HG02678 (cell line): ENCODE results near the gene DZIP1.
"Not testable (repeated sequence)": the region's sequence is repeated elsewhere in the genome, so short reads cannot be mapped to it uniquely, and the experiment has no call there.

Experiments used
- ATAC-seq: cut with Tn5 transposase; IDR thresholded peaks from one replicate; pipeline ENCODE4 v1.9.1; 2021; ENCODE audit warnings: mild to moderate bottlenecking, moderate library complexity; ENCODE audit not compliant: unreplicated experiment

Gene DZIP1

DNA sequence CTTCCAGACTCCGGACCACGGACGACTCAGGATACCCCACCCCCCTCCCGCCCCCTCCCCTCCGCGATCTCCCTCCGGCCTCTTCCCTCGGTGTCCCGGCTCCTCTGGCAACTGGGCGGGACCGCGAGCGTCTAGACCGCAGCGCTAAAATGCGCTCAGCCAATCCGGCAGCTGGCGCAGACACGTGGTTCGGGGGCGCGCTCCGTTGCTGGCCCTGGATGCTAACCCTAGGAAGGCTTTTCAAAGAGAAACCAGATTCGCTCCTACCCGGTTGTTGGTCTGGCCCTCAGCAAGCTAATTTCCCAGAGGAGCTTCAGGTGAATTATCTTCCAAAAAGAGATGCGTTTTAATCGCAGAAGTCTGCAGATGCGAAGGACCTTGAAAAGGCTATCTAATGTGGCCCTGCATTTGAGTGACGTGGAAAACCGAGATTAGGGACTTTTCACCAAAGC lies at the start of gene DZIP1:
DZIP1 (minus strand) TSS at position 106 of the 452 bp plus-strand sequence. CDS start 2,677 bp downstream, outside the sequence.
- peak; percentile 71 for ATAC-seq

GRCh38 chr13:95690986-95691385 lies 46.5 kb upstream of the DZIP1 start:
- not testable (repeated sequence) for ATAC-seq

DNA sequence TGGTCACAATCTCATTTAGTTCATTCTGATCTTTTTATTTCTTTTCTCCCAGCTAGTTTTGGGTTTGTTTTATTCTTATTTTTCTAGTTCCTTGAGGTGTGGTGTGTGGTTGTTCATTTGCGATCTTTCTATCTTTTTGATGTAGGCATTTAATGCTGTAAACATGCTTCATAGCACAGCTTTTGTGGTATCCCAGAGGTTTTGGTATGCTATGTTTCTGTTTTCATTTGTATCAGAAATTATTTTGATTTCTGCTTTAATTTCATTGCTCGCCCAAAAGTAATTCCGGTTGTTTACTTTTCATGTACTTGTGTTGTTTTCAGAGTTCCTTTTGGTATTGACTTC lies 45.0 kb upstream of the DZIP1 start:
- ATAC-seq: no peak

DNA sequence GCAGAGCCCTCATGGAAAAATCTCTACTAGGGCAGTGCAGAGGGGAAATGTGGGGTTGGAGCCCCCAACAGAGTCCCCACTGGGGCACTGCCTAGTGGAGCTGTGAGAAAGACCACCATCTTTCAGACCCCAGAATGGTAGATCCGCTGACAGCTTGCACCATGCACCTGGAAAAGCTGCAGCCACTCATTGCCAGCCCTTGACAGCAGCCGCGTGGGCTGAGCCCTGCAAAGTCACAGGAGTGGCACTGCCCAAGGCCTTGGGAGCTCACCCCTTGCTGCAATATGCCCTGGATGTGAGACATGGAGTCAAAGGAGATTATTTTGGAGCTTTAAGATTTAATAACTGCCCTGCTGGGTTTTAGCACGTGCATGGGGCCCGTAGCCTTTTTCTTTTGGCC lies 40.5 kb upstream of the DZIP1 start:
- ATAC-seq: not testable (repeated sequence)

GRCh38 chr13:95684418-95684817 lies 39.9 kb upstream of the DZIP1 start:
- no peak for ATAC-seq

- no peak for ATAC-seq
Measured at GRCh38 chr13:95679722-95680121, 35.2 kb upstream of the DZIP1 start.

- ATAC-seq: no peak
Measured at GRCh38 chr13:95678967-95679366, 34.5 kb upstream of the DZIP1 start.

GRCh38 chr13:95677564-95678266 lies 33.2 kb upstream of the DZIP1 start:
- ATAC-seq: no peak

- peak; percentile 94 for ATAC-seq
Measured at GRCh38 chr13:95676762-95677563, 32.5 kb upstream of the DZIP1 start, which contains the start of gene DNAJC3. Gene DNAJC3, plus strand, starts transcription at chr13:95677139. Its CDS starts 117 bp downstream, at chr13:95677256.

GRCh38 chr13:95676105-95676761 lies 31.7 kb upstream of the DZIP1 start:
- ATAC-seq: peak; percentile 12

GRCh38 chr13:95671597-95671996 lies 27.1 kb upstream of the DZIP1 start:
- ATAC-seq: no peak

DNA sequence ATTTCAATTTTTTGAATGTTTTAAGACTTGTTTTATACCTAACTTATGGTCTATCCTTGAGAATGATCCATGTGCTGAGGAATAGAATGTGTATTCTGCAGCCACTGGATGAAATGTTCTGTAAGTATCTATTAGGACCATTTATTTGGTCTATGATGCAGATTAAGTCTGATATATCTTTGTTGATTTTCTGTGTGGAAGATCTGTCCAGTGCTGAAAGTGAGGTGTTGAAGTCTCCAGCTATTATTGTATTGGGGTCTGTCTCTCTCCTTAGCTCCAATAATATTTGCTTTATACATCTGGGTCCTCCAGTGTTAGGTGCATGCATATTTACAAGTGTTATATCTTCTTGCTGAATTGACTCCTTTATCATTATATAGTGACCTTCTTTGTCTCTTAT lies 22.7 kb upstream of the DZIP1 start:
- not testable (repeated sequence) for ATAC-seq

- ATAC-seq: no peak
Measured at GRCh38 chr13:95660981-95661581, 16.6 kb upstream of the DZIP1 start.

- ATAC-seq: no peak
Measured at GRCh38 chr13:95659500-95659899, 15.0 kb upstream of the DZIP1 start.

- ATAC-seq: no peak
Measured at GRCh38 chr13:95656386-95657015, 12.0 kb upstream of the DZIP1 start.

- no peak for ATAC-seq
Measured at GRCh38 chr13:95652821-95653220, 8.3 kb upstream of the DZIP1 start.

GRCh38 chr13:95652244-95652764 lies 7.8 kb upstream of the DZIP1 start:
- ATAC-seq: no peak

GRCh38 chr13:95650696-95651095 lies 6.2 kb upstream of the DZIP1 start:
- no peak for ATAC-seq

GRCh38 chr13:95647321-95647720 lies 2.8 kb upstream of the DZIP1 start:
- no peak for ATAC-seq

DNA sequence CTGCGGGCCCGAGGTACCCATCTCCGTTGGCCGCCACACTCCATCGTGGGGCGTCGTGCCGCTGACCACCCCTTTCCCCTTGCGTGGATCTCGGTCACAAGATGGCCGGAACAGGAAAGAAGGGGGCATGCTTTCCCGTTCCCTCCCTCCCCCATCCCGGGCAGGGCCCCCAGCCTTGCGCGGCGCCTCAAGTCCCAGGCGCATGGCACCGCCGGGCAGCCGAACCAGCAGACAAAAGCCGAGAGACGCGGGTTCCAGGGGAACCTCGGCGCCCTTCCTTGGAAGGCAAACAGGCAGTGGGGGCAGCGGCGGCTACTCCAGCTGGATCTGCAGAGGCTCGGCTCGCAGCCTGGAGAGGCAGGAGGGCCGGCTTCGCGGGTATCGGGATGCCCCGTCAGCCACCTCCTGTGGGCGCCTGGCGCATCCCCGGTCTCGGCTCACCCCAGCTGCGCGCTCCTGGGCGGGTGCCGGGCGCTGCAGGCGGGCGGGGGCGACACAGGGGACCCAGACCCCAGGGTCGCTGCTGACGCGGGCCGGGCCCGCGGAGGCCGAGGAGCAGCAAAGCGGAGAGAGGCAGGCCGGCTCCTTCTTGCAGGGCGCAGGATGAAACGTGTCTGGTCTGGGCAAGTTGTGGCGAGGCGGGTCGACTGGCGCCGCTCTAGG lies 439 bp downstream of the DZIP1 start:
- ATAC-seq: peak; percentile 37
